Neural cell (in vitro differentiated cells): ENCODE results near the gene RYR1. TPM values are rescaled to one million over a fixed set of nuclear protein-coding genes. Genes with fewer than 3 reads are reported as not detected.

Experiments
- H2AFZ ChIP-seq: fragments of 200-600, 300-800 bp; sonication (generic), shearing (Covaris generic); 2 replicates; pipeline ENCODE4 v1.6.0; 2014; ENCODE audit warnings: low read depth, mild to moderate bottlenecking, antibody characterized with exemption, low read length, moderate library complexity
- H3F3A ChIP-seq: fragments of 200-600 bp; shearing (Covaris generic); 2 replicates; pipeline ENCODE4 v1.6.1; 2016; ENCODE audit warnings: mild to moderate bottlenecking, moderate library complexity, mixed read lengths, antibody characterized with exemption, low read length; ENCODE audit not compliant: insufficient read depth, poor library complexity, severe bottlenecking
- H3K27ac ChIP-seq: fragments of 200-600, 300-800 bp; sonication (generic), shearing (Covaris generic); 2 replicates; pipeline ENCODE4 v1.5.1; 2014; ENCODE audit warnings: mild to moderate bottlenecking, low read length, moderate library complexity
- H3K27me3 ChIP-seq: fragments of 300-800, 200-600 bp; sonication (generic), shearing (Covaris generic); 2 replicates; pipeline ENCODE4 v1.6.0; 2014; ENCODE audit warnings: mild to moderate bottlenecking, low read depth, low read length, moderate library complexity; ENCODE audit not compliant: insufficient read depth
- H3K36me3 ChIP-seq: fragments of 300-800, 200-600 bp; sonication (generic), shearing (Covaris generic); 2 replicates; pipeline ENCODE4 v1.5.1; 2014; ENCODE audit warnings: mild to moderate bottlenecking, antibody characterized with exemption, low read length, moderate library complexity; ENCODE audit not compliant: insufficient read depth
- H3K4me2 ChIP-seq: fragments of 300-800, 200-600 bp; sonication (generic), shearing (Covaris generic); 2 replicates; pipeline ENCODE4 v1.6.0; 2014; ENCODE audit warnings: mild to moderate bottlenecking, low read length
- H3K4me3 ChIP-seq: fragments of 300-800, 200-600 bp; sonication (generic), shearing (Covaris generic); 2 replicates; pipeline ENCODE4 v1.5.1; 2014; ENCODE audit warnings: mild to moderate bottlenecking, low read length, moderate library complexity
- H3K79me2 ChIP-seq: fragments of 200-600 bp; shearing (Covaris generic); replicated peaks from 2 replicates; pipeline ENCODE4 v1.6.0; 2014; ENCODE audit warnings: mild to moderate bottlenecking, low read length, moderate library complexity; ENCODE audit not compliant: insufficient read depth
- H3K9ac ChIP-seq: fragments of 300-800, 200-600 bp; sonication (generic), shearing (Covaris generic); 2 replicates; pipeline ENCODE4 v1.6.1; 2016; ENCODE audit warnings: mild to moderate bottlenecking, low read length, mixed read lengths
- H3K9me2 ChIP-seq: fragments of 200-600 bp; shearing (Covaris generic); 2 replicates; pipeline ENCODE4 v1.6.1; 2016; ENCODE audit warnings: mild to moderate bottlenecking, low read length, mixed read lengths; ENCODE audit not compliant: insufficient read depth
- H3K9me3 ChIP-seq: fragments of 200-600, 300-800 bp; sonication (generic), shearing (Covaris generic); 2 replicates; pipeline ENCODE4 v1.6.1; 2016; ENCODE audit warnings: mild to moderate bottlenecking, mixed run types, low read length, moderate library complexity, mixed read lengths
- H4K20me1 ChIP-seq: fragments of 200-600 bp; shearing (Covaris generic); 2 replicates; pipeline ENCODE4 v1.6.1; 2016; ENCODE audit warnings: mild to moderate bottlenecking, mixed run types; ENCODE audit not compliant: insufficient read depth
- CTCF ChIP-seq: fragments of 450-650 bp; IDR thresholded peaks from 2 replicates; pipeline ENCODE4 v1.5.1; 2014; ENCODE audit warnings: antibody characterized with exemption, mild to moderate bottlenecking, moderate library complexity; ENCODE audit not compliant: poor library complexity, severe bottlenecking
- EP300 ChIP-seq: fragments of 450-650 bp; conservative IDR thresholded peaks from 2 replicates; pipeline ENCODE4 v1.6.1; 2014; ENCODE audit warnings: antibody characterized with exemption, mild to moderate bottlenecking, moderate library complexity; ENCODE audit not compliant: poor library complexity, severe bottlenecking
- EZH2 ChIP-seq: fragments of 200-600, 300-800 bp; shearing (Covaris generic), sonication (generic); IDR thresholded peaks from 2 replicates; pipeline ENCODE4 v1.6.1; 2014; ENCODE audit warnings: antibody characterized with exemption, low read length, borderline replicate concordance, mild to moderate bottlenecking; ENCODE audit not compliant: insufficient read depth, poor library complexity, severe bottlenecking
- MXI1 ChIP-seq: fragments of 450-650 bp; conservative IDR thresholded peaks from 2 replicates; pipeline ENCODE4 v1.6.1; 2014; ENCODE audit warnings: antibody characterized with exemption, mild to moderate bottlenecking; ENCODE audit not compliant: poor library complexity, severe bottlenecking
- POLR2AphosphoS5 ChIP-seq: IDR thresholded peaks from 2 replicates; pipeline ENCODE4 v1.6.1; 2012
- RAD21 ChIP-seq: fragments of 450-650 bp; conservative IDR thresholded peaks from 2 replicates; pipeline ENCODE4 v1.6.1; 2014; ENCODE audit warnings: antibody characterized with exemption, mild to moderate bottlenecking, moderate library complexity
- SMC3 ChIP-seq: fragments of 450-650 bp; conservative IDR thresholded peaks from 2 replicates; pipeline ENCODE4 v1.6.1; 2014; ENCODE audit warnings: antibody characterized with exemption, mild to moderate bottlenecking, moderate library complexity; ENCODE audit not compliant: poor library complexity
- TAF1 ChIP-seq: IDR thresholded peaks from 2 replicates; pipeline ENCODE4 v1.6.1; 2012; ENCODE audit warnings: low read depth
- polyA plus RNA-seq: library from polyadenylated mRNA; depleted of rRNA; stranded (reverse); fragments of >200 nt; gene quantifications from 2 replicates; pipeline ENCODE4 v1.2.3, GENCODE V29; 2014
- TF ChIP-seq, protein P1 (sequence below): IDR thresholded peaks from 2 replicates; pipeline ENCODE4 v1.6.1; 2012; ENCODE audit warnings: borderline replicate concordance

Gene RYR1
- polyA plus RNA-seq, 1 donor from 2014 or later, result 0.69 TPM

GRCh38 chr19:38562096-38562495, 128.6 kb downstream of the RYR1 start:
- Histone ChIP-seq H3K9ac (no peak overlapping the region), H3K27ac (no peak overlapping the region), H3K4me3 (no peak overlapping the region), H3K36me3 (no peaks in the 10 kb centered on the region), H2AFZ (no peak overlapping the region), H3K27me3 (no peaks in the 10 kb centered on the region), H3K4me2 (no peak overlapping the region), H3K9me2 (no peaks in the 10 kb centered on the region), H3K9me3 (no peaks in the 10 kb centered on the region), H3K79me2 (no peaks in the 10 kb centered on the region), H3F3A (no peaks in the 10 kb centered on the region), H4K20me1 (no peaks in the 10 kb centered on the region)
- TF ChIP-seq POLR2AphosphoS5 (no peak), CTCF (no peak), EZH2 (no peak), SMC3 (no peak), RAD21 (no peak), EP300 (no peak), TAF1 (no peak), MXI1 (no peak)
- TF ChIP-seq, protein P1, sequence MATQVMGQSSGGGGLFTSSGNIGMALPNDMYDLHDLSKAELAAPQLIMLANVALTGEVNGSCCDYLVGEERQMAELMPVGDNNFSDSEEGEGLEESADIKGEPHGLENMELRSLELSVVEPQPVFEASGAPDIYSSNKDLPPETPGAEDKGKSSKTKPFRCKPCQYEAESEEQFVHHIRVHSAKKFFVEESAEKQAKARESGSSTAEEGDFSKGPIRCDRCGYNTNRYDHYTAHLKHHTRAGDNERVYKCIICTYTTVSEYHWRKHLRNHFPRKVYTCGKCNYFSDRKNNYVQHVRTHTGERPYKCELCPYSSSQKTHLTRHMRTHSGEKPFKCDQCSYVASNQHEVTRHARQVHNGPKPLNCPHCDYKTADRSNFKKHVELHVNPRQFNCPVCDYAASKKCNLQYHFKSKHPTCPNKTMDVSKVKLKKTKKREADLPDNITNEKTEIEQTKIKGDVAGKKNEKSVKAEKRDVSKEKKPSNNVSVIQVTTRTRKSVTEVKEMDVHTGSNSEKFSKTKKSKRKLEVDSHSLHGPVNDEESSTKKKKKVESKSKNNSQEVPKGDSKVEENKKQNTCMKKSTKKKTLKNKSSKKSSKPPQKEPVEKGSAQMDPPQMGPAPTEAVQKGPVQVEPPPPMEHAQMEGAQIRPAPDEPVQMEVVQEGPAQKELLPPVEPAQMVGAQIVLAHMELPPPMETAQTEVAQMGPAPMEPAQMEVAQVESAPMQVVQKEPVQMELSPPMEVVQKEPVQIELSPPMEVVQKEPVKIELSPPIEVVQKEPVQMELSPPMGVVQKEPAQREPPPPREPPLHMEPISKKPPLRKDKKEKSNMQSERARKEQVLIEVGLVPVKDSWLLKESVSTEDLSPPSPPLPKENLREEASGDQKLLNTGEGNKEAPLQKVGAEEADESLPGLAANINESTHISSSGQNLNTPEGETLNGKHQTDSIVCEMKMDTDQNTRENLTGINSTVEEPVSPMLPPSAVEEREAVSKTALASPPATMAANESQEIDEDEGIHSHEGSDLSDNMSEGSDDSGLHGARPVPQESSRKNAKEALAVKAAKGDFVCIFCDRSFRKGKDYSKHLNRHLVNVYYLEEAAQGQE, result no peak

GRCh38 chr19:38563475-38563874, 130.0 kb downstream of the RYR1 start:
- Histone ChIP-seq H3K36me3 (no peaks in the 10 kb centered on the region), H3K9me2 (no peaks in the 10 kb centered on the region), H3K4me3 (no peak overlapping the region), H3K4me2 (no peak overlapping the region), H4K20me1 (no peaks in the 10 kb centered on the region), H3K9ac (no peak overlapping the region), H3F3A (no peaks in the 10 kb centered on the region), H3K27me3 (no peaks in the 10 kb centered on the region), H3K9me3 (no peaks in the 10 kb centered on the region), H3K27ac (no peak overlapping the region), H3K79me2 (no peaks in the 10 kb centered on the region), H2AFZ (no peak overlapping the region)
- TF ChIP-seq SMC3 (no peak), POLR2AphosphoS5 (no peak), CTCF (no peak), EP300 (no peak), RAD21 (no peak), EZH2 (no peak), MXI1 (no peak), TAF1 (no peak)
- TF ChIP-seq, protein P1, result no peak
